Right cardiac atrium (tissue), 5 donors: ENCODE measurements around the gene EHBP1L1. TPM values are rescaled to one million over a fixed set of nuclear protein-coding genes. Genes with fewer than 3 reads are reported as not detected.

Experiments used
- ATAC-seq, 2 donors: fragments of 200-7000 bp; cut with Tn5 transposase; one replicate each; pipeline versions ENCODE4 v1.8.0 to v1.9.1; 2020; ENCODE audit warnings: moderate library complexity in 2 of 2, mild to moderate bottlenecking in 1 of 2
- DNase-seq, 3 donors: peaks; one replicate each; pipeline ENCODE4 v3.0.0-alpha.2; 2020
- H3K27ac ChIP-seq: one replicate; pipeline ENCODE4 v1.5.1; 2013; ENCODE audit warnings: mild to moderate bottlenecking, low read length, control low read depth, moderate library complexity
- H3K27me3 ChIP-seq: one replicate; pipeline ENCODE4 v1.6.1; 2013; ENCODE audit not compliant: control insufficient read depth, insufficient read depth
- H3K4me1 ChIP-seq: one replicate; pipeline ENCODE4 v1.6.1; 2013; ENCODE audit warnings: low read length; ENCODE audit not compliant: control insufficient read depth, insufficient read depth
- H3K4me3 ChIP-seq: one replicate; pipeline ENCODE4 v1.5.1; 2013; ENCODE audit warnings: low read length, control low read depth
- H3K9me3 ChIP-seq: one replicate; pipeline ENCODE4 v1.6.1; 2013; ENCODE audit warnings: low read length; ENCODE audit not compliant: control insufficient read depth
- WGBS: extraction: QIAGEN DNeasy Blood & Tissue Kit; methylation state at CpG from one replicate; pipeline ENCODE4 v1.1.7; 2013; 5-methylcytosine and 5-hydroxymethylcytosine counted together
- intact Hi-C, 4 donors: fragments of 100-400 bp; cut with DNase I; formaldehyde crosslinking; loops; one replicate each; pipeline versions ENCODE4 v1.11.0 to v1.14.0; 2022 to 2023
- polyA plus RNA-seq: library from polyadenylated mRNA; stranded (reverse); fragments of 200-250 nt; gene quantifications from one replicate; pipeline ENCODE4 v1.2.3, GENCODE V29; 2013
- total RNA-seq, 4 donors: library from RNA; stranded (reverse); fragmentation: NEBNext Ultra II Directional; extraction: Animal tissue kit (Norgen Biotek cat#: 25700); gene quantifications; one replicate each; pipeline ENCODE4 v1.2.1, GENCODE V29; 2021
- donor health status: healthy with polysubstance abuse.
- donor health status: DM: no; HTN: yes; CAD: no.
- donor health status: DM: no; HTN: no; CAD: no.
- donor health status: DM: no; HTN: yes; CAD: no; lungs with severe emphysema.
- donor health status: DM: yes; HTN: yes; CAD: no.

Gene EHBP1L1
- total and polyA plus RNA-seq, 5 donors = 35.7 to 80.2 (median 46.4) TPM

GRCh38 chr11:65589444-65590239, 13.8 kb downstream of the EHBP1L1 start:
- Histone ChIP-seq H3K27me3 (no peaks in the 10 kb centered on the region), H3K4me3 (no peak overlapping the region), H3K27ac (no peak overlapping the region), H3K9me3 (no peaks in the 10 kb centered on the region), H3K4me1 (peaks cover 2% of the 10 kb centered on the region)
- DNase-seq (peak in 1 of 3 donors; percentile 66), ATAC-seq (peak in 1 of 2 donors; percentile 7)
- intact Hi-C loops = loop anchor here in 1 of 4 donors (5.0 kb wide), 1 partner anchor 47 kb away; no protein-coding TSS in a partner anchor
- WGBS = 64% methylated on average over 9 of the region's 9 CpGs

DNA sequence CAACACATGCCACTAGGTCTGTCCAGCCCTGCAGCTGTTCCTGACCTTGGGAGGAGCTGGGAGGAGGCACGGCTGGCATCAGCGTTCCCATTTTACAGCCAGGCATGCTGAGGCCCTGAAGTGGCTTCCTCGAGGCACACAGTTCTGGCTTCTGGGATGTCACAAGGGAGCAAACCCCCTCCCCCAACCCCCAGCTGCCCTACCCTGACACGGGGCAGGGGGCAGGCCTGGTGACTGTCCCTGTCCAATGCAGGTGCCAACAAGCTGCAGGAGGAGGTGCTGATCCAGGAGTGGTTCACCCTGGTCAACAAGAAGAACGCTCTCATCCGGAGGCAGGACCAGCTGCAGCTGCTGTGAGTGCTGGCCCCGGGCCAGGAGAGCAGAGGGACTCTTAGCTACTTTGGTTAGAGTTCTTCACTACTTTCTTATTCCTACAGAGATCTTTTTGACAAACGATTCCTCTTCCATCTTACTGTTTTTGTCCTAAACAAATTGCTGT, 14.4 kb downstream of the EHBP1L1 start:
- ATAC-seq (no peak), DNase-seq (peak in 2 of 3 donors; percentile 77 to 80)
- Histone ChIP-seq H3K9me3 (no peaks in the 10 kb centered on the region), H3K27ac (no peak overlapping the region), H3K27me3 (no peaks in the 10 kb centered on the region), H3K4me3 (no peak overlapping the region), H3K4me1 (peaks cover 2% of the 10 kb centered on the region)
- WGBS = 53% methylated on average over 8 of the region's 8 CpGs
- intact Hi-C loops = loop anchor here in 1 of 4 donors (5.0 kb wide), 1 partner anchor 48 kb away; no protein-coding TSS in a partner anchor

DNA sequence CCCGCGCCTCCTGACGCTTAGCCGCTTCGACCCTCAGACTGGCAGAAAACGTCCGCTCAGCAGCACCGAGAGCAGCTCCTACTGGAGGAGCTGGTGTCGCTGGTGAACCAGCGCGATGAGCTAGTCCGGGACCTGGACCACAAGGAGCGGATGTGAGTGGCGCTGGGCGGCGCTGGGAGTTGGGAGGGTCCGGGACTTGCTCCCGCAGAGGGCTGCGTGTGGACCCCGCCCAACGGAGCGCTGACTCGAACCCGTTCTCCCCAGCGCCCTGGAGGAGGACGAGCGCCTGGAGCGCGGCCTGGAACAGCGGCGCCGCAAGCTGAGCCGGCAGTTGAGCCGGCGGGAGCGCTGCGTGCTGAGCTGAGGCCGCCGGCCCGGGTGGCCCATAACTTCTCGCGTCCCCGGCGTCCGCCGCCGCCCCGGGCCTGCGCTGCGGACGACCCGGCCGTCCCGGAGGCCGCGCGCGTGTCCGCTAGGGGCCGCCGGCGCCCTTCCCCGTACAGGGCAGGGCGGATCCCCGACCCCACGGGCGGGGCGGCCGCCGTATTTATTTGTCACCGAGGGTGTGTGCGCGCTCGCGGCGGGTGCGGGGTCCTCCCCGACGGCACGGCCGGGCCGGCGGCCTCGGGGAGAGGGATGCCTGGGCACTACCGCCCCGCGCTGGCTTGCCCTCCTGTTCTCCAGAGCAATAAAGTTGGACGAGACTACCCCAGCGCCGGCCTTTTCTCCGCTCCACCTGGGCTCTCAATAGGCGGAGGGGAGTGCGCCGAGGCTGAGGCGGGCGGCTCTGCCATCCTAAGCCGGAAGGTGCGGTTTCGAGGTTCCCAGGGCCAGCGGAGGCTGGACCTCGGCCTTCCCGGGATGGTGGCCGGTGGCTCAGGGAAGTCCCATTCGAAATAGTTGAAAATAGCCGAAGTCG, 16.3 kb downstream of the EHBP1L1 start:
- 45% methylated on average over 106 of the region's 106 CpGs for WGBS
- no peaks in the 10 kb centered on the region for H3K9me3 ChIP-seq
- DNase-seq (peak; percentile 81 to 85 (median 82)), ATAC-seq (peak; percentile 17 to 56)
- intact Hi-C loops = loop anchor here in 1 of 4 donors (5.0 kb wide), 1 partner anchor 50 kb away; no protein-coding TSS in a partner anchor
- H3K4me1 ChIP-seq = peaks cover 2% of the 10 kb centered on the region
- H3K27ac ChIP-seq = peak overlapping the region; percentile 40
- H3K27me3 ChIP-seq = no peaks in the 10 kb centered on the region
- peak overlapping the region; percentile 5 for H3K4me3 ChIP-seq

GRCh38 chr11:65592858-65593517, 17.1 kb downstream of the EHBP1L1 start:
- Histone ChIP-seq H3K27me3 (no peaks in the 10 kb centered on the region), H3K4me3 (no peak overlapping the region), H3K27ac (no peak overlapping the region), H3K9me3 (no peaks in the 10 kb centered on the region), H3K4me1 (peaks cover 2% of the 10 kb centered on the region)
- peak in 1 of 3 donors; percentile 58 for DNase-seq
- intact Hi-C loops = loop anchor here in 1 of 4 donors (5.0 kb wide), 1 partner anchor 51 kb away; no protein-coding TSS in a partner anchor
- 87% methylated on average over 22 of the region's 22 CpGs for WGBS
- ATAC-seq = no peak

GRCh38 chr11:65593518-65594414, 17.9 kb downstream of the EHBP1L1 start:
- intact Hi-C loops = loop anchor here in 1 of 4 donors (5.0 kb wide), 1 partner anchor 51 kb away; no protein-coding TSS in a partner anchor
- peak; percentile 17 to 25 for ATAC-seq
- no peaks in the 10 kb centered on the region for H3K9me3 ChIP-seq
- H3K4me3 ChIP-seq = no peak overlapping the region
- 75% methylated on average over 26 of the region's 26 CpGs for WGBS
- DNase-seq = peak; percentile 59 to 84 (median 83)
- H3K27me3 ChIP-seq = no peaks in the 10 kb centered on the region
- no peak overlapping the region for H3K27ac ChIP-seq
- no peaks in the 10 kb centered on the region for H3K4me1 ChIP-seq

DNA sequence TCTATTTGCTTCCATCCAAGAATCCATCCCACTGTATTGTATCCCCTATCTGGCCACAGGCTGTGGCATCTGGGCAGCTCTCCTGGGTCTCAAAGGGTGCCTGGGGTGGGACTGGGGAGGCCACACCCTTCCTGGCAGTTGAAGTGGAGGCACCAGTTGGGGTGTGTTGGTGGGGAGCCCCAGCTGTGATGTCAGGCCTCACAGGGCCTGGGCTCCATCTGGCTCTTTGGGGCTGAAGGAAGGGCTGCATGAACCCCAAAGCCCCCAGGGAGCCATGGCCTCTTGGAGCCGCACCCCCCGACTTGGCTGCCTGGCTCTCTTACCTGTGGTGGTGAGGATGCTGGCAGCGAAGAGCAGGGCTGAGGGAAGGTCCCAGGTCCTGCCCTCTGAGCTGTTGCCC, 19.3 kb downstream of the EHBP1L1 start:
- H3K9me3 ChIP-seq = no peaks in the 10 kb centered on the region
- no peaks in the 10 kb centered on the region for H3K4me1 ChIP-seq
- no peak for DNase-seq
- H3K27ac ChIP-seq = no peak overlapping the region
- H3K27me3 ChIP-seq = no peaks in the 10 kb centered on the region
- intact Hi-C loops = no loop called here
- WGBS = 78% methylated on average over 3 of the region's 3 CpGs
- ATAC-seq = no peak
- H3K4me3 ChIP-seq = no peak overlapping the region

DNA sequence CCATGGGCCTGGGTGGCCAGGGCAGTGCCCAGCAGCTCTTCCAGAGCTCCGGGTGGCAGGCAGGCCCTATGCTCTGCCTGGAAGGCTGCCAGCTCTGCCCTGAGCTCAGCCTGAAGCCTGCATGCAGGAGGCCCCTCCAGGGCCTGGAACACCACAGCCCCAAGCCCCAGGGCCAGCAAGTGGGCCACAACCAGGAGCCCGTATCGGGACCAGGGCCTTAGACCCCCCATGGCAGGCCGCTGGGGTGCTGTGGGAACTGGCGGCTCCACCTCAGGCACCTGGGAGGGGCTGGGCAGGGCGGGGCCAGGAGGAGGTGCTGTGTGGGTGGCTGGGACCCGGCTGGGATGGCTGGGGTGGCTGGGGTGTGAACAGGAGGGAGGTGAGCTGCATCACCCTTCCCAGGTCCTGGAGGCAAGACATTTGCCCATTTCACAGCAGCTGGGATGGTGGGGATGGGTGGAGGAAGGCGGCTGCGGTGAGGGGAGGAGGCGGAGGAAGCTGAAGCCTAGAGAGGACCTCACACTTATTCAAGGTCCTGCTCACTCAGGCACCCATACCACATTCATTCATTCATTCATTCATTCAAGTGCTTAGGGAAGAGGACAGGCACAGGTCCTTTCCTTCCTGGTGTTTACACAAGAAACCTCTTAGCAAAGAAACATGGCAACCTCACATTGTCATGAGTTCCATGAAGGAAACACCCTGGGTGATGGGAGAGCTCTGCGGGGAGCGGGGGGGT, 19.9 kb downstream of the EHBP1L1 start, which contains the start of gene KCNK7:
KCNK7 (minus strand) TSS at position 258 of the 739 bp plus-strand sequence; CDS start at position 230, 28 bp downstream.
- ATAC-seq = no peak
- WGBS = 62% methylated on average over 12 of the region's 12 CpGs
- Histone ChIP-seq H3K4me1 (no peaks in the 10 kb centered on the region), H3K9me3 (no peaks in the 10 kb centered on the region), H3K27me3 (no peaks in the 10 kb centered on the region), H3K27ac (no peak within 1 kb of the TSS), H3K4me3 (no peak within 1 kb of the TSS)
- DNase-seq = peak in 1 of 3 donors; percentile 71
- intact Hi-C loops = no loop called here

DNA sequence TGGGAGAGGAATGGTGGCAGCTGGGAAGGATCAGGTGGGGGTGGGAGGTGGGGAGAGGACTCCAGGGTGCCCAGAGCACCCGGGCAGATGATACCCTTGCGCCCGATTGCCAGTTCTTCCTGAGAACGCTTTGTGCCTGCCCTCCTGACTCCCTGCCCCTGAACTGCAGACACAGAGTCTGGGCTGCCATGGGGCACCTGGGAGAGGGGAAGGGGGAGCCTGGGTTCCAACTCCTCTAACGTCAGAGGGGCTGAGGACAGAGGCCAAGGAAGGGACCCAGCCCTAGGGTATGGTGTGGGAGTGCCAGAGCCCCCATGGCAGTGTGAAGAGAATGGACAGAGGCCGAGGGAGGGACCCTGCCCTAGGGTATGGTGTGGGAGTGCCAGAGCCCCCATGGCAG, 20.7 kb downstream of the EHBP1L1 start:
- no peaks in the 10 kb centered on the region for H3K9me3 ChIP-seq
- intact Hi-C loops = no loop called here
- H3K27me3 ChIP-seq = no peaks in the 10 kb centered on the region
- H3K4me1 ChIP-seq = no peaks in the 10 kb centered on the region
- DNase-seq (no peak), ATAC-seq (no peak)
- 76% methylated on average over 6 of the region's 6 CpGs for WGBS
- no peak overlapping the region for H3K4me3 ChIP-seq
- no peak overlapping the region for H3K27ac ChIP-seq

DNA sequence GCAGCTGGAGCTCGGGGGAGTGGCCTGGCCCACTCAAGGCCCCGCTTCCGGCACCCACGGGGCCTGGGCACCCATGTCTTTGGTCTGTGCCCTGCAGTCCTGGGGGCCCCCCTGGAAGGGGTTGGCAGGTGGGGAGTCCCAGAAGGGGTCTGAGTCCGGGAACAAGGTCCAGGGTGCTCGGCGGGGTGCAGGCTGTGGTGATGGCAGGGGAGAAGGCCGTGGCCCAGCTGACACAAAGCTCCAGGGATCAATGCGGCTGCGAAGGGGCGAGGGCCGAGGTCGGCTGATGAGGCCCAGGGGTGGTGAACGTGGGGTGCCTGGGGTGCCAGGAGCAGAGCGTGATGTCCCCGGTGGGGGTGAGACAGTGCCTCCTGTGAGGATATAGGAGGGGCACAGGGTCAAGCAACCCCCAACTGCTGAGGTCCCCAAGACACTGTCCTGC, 22.4 kb downstream of the EHBP1L1 start:
- no peak overlapping the region for H3K4me3 ChIP-seq
- H3K4me1 ChIP-seq = no peaks in the 10 kb centered on the region
- DNase-seq (no peak), ATAC-seq (no peak)
- H3K27me3 ChIP-seq = no peaks in the 10 kb centered on the region
- no peaks in the 10 kb centered on the region for H3K9me3 ChIP-seq
- 87% methylated on average over 16 of the region's 16 CpGs for WGBS
- no peak overlapping the region for H3K27ac ChIP-seq
- intact Hi-C loops = no loop called here
